GM12872 (cell line): ENCODE results near the gene FAH.

Source experiments
- TF ChIP-seq, protein P1 (sequence below): IDR thresholded peaks from 3 replicates; pipeline ENCODE4 v1.5.1; 2011; ENCODE audit warnings: low read depth, mild to moderate bottlenecking, low read length, moderate library complexity; ENCODE audit not compliant: insufficient read depth

Gene FAH

DNA sequence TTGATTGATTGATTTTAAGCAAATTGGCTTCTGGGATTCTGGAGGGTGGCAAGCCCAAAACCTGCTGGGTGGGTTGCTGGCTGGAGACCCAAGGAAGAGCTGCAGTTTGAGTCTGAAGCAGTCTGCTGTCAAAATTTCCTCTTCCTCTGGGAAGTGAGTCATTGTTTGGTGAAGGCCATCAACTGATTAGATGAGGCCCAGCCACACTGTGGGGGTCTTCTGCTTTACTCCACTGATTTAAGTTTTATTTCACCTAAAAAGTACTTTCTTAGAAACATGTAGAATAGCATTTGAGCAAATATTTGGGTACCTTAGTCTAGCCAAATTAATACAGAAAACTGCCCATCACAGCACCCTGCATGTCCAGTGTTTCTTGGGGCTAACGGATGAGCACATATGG lies 33.8 kb downstream of the FAH start:
- TF ChIP-seq, protein P1, sequence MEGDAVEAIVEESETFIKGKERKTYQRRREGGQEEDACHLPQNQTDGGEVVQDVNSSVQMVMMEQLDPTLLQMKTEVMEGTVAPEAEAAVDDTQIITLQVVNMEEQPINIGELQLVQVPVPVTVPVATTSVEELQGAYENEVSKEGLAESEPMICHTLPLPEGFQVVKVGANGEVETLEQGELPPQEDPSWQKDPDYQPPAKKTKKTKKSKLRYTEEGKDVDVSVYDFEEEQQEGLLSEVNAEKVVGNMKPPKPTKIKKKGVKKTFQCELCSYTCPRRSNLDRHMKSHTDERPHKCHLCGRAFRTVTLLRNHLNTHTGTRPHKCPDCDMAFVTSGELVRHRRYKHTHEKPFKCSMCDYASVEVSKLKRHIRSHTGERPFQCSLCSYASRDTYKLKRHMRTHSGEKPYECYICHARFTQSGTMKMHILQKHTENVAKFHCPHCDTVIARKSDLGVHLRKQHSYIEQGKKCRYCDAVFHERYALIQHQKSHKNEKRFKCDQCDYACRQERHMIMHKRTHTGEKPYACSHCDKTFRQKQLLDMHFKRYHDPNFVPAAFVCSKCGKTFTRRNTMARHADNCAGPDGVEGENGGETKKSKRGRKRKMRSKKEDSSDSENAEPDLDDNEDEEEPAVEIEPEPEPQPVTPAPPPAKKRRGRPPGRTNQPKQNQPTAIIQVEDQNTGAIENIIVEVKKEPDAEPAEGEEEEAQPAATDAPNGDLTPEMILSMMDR: no peak

- TF ChIP-seq, protein P1: no peak
Observed at GRCh38 chr15:80188251-80188650, 35.5 kb downstream of the FAH start.

GRCh38 chr15:80191198-80191597 lies 38.4 kb downstream of the FAH start:
- TF ChIP-seq, protein P1: no peak

DNA sequence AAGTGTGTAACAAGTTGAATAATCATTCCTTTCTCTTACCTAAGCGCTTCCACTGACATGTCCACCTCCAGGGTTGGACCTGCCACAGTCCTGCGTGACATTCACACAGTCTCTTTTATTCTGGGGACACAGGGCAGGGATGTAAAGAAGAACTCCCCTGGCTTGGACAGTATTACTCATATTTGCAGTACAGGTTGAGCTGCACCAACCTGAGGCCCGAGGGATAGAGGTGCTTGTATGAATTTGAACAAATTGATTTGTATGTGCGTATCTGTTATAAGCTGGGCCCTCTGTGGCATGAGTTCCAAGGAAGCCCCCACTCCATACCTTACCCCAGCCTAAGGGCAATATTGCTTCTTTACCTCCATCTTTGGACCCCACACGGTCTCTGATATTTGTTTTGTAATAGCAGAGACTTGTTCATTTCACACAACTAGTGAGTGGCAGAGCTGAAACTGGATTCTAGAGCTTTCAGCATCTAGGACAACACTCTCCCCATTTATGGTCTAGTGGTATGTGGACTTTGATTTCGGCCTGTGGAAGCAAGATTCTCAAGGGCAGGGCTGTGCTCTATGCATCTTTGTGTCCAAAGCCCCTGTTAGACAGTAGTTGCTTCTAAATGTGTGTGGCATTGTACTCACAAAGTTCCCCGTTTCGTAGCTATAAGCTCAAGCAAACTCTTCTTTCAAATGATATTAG lies 39.2 kb downstream of the FAH start:
- TF ChIP-seq, protein P1: no peak

- TF ChIP-seq, protein P1: no peak
Observed at GRCh38 chr15:80194186-80194585, 41.4 kb downstream of the FAH start.

- TF ChIP-seq, protein P1: no peak
Observed at GRCh38 chr15:80194914-80195313, 42.1 kb downstream of the FAH start.

DNA sequence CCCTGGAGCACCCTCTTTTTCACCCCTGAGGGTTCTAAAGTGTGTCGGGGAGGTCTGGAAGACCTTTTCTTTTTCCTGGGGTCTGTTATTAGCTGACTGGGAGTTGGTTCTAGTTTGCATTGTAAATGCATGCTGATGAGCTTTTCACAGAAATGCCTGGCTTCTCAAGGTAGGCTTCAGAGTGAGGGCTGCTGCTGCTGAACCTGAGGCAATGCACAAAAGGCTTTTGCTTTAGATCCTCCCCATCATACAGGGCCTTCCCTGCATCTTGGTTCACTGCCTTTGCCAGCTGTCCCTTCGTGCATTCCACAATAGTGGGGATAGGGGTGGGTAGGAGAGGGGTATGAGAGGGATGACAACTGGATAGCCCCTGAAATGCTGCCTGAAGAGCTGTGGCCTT lies 46.6 kb downstream of the FAH start:
- TF ChIP-seq, protein P1: no peak
